ENCODE results near the gene EXOC2.

DNA sequence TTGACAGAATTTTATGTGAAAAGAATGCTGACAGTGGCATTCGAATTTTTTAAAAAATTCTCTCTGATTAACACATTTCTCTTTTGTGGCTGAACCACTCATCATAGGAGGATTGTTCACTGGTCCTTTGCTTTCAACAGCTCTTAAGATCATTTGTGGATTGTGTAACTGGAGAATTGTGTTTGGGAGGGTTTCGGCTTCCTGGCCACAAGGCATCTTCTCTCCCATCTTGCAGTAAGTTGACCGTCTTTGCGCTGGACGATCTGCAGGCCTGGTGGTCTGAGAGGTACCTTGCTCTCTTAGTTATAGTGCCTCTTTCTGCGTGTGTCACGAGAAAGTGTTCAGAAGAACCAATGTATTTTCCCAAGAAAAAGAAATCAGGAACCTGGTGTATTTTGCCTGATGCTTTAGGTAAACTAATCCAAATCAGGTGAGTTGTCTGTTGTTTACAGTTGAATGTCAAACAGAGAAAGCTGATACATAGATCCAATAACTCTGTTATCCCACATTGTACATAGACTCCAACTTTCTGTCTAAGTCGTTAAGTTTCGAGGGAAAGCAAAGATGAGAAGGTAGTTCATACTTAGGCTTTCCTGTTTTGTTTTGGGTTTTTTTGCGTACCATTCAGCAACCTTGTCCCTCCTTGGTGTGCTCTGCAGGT lies 14.8 kb upstream of the EXOC2 start:
- no peak for TF ChIP-seq CTCF (optimal IDR thresholded peaks at IDR 0.05 in 1 of 3, IDR thresholded peaks at IDR 0.05 in 1 of 3, conservative IDR thresholded peaks at IDR 0.05 in 1 of 3; ENCODE audit: extremely low read depth in 1 of 3, insufficient read depth in 2 of 3, low read length in 3 of 3)
- TF ChIP-seq EZH2 (IDR thresholded peaks at IDR 0.05; ENCODE audit: low read length), result no peak

All from keratinocyte (primary cell).